ENCODE measurements around the gene ATP2A2.
"Not testable (repeated sequence)": the region's sequence is repeated elsewhere in the genome, so short reads cannot be mapped to it uniquely, and the experiment has no call there.

The ATP2A2 gene

DNA sequence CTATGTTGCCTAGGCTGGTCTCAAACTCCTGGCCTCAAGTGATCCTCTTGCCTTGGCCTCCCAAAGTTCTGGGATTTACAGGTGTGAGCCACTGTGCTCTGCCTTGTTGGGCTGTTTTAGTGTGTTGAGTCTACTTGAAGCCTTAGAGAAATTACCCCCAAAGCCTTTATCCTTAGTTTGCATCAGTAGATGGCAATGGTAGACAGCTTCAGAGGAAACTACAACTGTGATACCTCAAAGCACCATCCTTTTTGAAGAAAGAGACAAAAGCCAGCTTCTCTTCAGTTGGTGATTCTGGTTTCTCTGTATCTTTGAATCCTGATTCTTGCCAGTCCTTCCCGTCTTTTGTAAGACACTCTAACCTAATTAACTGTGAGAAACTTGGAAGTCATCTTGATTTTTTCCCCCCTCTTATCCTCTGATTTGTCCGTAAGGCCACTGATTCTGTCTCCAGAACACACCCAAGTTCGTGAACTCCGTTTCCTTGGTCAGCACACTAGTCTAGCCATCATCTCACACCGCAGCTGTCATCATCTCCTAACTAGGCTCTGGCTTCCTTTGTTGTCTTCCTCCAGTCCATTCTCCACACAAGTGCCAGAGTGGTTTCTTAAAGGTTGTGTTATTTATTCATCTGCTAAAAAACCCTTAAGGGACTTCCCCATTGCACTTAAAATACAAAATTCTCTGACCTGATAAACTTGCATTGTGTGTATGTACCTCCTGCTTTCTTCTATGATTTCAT is 20.2 kb downstream of the ATP2A2 start:
- no peak for DNase-seq (ENCODE audit: low spot score)

GRCh38 chr12:110304061-110304551 is 23.1 kb downstream of the ATP2A2 start:
- no peak for DNase-seq (ENCODE audit: low spot score)

DNA sequence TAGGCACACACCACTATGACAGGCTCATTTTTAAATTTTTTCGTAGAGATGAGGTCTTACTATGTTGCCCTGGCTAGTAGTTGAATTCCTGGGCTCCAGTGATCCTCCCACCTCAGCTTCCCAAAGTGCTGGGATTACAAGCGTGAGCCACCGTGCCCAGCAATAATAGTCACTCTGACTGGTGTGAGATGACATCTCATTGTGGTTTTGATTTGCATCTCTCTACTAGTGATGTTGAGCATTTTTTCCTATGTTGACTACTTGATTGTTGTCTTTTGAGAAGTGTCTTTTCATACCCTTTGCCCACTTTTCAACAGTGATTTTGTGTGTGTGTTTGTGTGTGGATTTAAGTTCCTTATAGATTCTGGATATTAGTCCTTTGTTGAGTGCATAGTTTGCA is 26.3 kb downstream of the ATP2A2 start:
- DNase-seq (ENCODE audit: low spot score) = no peak

GRCh38 chr12:110310763-110311162 is 29.7 kb downstream of the ATP2A2 start:
- DNase-seq (ENCODE audit: low spot score) = no peak

GRCh38 chr12:110311903-110312302 is 30.9 kb downstream of the ATP2A2 start:
- DNase-seq (ENCODE audit: low spot score) = no peak

GRCh38 chr12:110312581-110313360 is 31.7 kb downstream of the ATP2A2 start:
- DNase-seq (ENCODE audit: low spot score) = peak; percentile 76

- DNase-seq (ENCODE audit: low spot score) = no peak
These were observed 33.3 kb downstream of the ATP2A2 start for GRCh38 chr12:110314308-110314707.

- DNase-seq (ENCODE audit: low spot score) = no peak
These were observed 35.8 kb downstream of the ATP2A2 start for GRCh38 chr12:110316861-110317260.

DNA sequence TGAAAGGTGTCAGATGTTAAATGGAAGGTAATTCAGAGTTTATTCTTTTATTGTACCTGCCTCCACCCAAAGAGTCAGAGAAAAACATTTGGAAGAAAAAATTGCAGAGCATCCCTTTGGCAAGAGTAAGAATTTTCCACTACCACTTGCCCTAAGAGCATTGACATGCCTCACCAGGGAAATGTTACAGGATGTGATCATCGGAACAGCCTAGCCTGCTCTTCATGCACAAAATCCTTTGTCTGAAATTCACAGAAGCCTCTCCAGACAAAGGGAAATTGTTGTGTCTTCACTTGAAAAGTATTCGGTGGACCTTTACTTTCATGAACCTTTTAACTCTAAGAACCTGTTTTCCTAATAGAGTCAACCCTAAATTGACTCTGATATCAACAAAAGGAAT is 36.9 kb downstream of the ATP2A2 start:
- no peak for DNase-seq (ENCODE audit: low spot score)

DNA sequence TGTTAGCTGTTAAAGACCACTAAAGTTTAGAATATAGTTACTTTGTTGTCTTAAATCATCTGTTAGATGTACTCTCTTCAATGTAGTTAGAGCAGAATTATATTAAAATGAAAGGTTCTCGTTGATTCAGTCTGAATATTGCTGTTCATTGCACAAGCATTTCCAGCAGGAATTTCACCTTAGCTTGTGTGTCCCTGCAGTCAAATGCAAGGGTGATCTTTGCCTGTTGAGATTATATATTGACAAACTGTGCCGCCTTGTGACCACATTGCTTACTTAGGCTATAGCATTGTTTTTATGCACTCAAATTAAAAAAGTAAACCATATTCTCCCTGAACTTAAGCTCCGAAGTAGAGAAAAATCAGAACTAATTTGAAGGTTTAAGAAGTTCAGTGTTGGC is 39.5 kb downstream of the ATP2A2 start:
- DNase-seq (ENCODE audit: low spot score) = no peak

DNA sequence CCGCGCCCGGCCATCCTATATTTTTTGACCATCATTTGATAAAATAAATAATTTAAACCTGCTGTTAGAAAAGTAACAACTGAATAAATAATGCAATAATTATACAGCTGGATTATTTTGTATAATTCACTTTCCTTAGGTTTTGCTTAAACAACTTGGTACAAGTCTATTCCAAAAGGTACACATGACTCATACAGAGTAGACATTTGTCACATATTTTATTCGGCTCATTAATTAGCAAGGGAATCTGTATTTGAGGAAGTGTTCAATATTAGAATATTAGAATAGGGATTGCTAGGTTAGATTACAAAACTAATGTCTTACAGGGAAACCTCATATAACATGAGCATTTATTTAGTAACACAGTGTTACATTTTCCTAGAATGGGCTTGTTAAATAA is 48.7 kb downstream of the ATP2A2 start:
- no peak for DNase-seq (ENCODE audit: low spot score)

DNA sequence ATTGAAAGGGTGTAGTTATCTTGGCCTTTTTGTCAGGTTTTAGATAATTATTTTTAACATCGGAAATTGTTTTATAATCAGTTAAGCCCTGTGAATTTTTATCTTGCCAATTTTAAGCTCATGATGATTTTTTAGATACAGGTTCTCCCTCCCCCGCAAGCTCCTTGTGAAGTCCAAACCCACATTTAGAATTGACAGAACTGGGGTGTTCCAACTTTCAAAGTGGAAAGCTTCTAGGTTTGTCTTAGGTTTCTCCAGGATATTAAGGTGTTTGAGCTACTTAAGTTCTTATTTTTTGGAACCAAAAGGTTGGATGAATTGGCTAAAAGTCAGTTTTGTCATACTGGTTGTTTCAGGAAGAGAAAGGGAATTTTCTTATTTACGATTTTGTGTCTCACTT is 49.1 kb downstream of the ATP2A2 start:
- DNase-seq (ENCODE audit: low spot score) = no peak

DNA sequence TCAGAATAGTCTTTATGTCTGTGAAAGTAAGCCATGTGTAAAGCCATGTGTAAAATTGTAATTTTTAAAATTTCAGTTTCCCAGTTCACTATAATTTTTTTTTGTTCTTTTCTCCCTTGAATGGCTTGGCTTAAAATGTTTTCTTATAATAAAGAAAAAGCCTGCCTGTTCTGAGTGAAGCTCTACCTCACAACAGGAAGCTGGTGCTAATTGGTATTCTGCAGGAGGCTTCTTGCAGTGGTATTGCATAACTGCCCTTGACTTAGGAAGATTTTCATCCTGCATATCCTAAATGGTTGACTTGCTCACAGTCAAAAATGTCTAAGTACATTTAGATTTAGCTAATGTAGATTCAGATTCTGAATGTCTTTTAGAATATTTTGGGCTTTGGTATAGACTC is 49.5 kb downstream of the ATP2A2 start:
- no peak for DNase-seq (ENCODE audit: low spot score)

DNA sequence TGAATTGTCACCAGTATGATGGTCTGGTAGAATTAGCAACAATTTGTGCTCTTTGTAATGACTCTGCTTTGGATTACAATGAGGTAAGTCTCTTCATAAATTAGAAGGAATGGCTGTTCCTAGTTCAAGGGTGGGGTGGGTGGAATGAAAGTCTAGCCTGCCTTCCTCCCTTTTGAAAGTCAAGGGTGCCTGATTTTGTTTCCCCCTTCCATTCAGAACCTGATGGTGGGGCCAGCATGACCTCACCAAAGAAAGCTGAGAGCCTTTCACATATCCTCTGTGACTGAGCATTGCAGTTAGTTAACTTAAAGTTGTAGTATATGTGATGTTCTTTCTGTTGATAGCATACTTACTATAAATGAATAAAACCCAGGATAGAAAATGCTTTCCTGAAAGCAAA is 52.2 kb downstream of the ATP2A2 start:
- no peak for DNase-seq (ENCODE audit: low spot score)

- no peak for DNase-seq (ENCODE audit: low spot score)
These were observed 54.5 kb downstream of the ATP2A2 start for GRCh38 chr12:110335481-110336045.

DNA sequence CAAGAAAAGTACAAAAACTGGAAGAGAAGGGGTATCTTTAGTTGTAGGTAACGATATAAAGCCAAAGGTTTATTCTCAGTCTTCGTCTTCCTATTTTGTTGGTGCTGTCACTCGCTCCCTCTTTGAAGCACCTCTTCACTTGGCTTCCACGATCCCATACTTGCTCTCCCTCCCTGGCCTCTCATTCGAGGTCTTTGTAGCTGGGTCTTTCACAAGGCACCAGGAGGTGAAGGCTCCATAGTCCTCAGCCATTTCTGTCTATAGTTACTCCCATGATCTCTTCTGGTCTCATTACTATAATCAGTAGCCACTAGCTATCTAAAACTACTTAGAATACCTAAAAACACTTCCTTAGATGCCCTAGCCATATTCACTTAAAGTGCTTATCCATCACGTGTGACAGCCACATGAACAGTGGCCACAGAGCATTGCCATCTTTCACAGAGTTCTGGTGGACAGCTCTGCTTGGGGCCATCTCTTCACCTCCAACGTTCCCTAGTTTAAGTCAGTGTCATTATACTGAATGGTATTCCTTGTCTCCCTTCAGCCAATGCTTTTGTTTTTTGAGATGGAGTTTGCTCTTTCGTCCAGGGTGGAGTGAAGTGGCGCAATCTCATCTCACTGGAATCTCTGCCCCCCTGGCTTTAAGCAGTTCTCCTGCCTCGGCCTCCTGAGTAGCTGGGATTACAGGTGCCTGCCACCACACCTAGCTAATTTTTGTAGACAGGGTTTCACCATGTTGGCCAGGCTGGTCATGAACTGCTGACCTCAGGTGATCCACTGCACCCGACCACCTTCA is 57.1 kb downstream of the ATP2A2 start:
- DNase-seq (ENCODE audit: low spot score) = no peak

DNA sequence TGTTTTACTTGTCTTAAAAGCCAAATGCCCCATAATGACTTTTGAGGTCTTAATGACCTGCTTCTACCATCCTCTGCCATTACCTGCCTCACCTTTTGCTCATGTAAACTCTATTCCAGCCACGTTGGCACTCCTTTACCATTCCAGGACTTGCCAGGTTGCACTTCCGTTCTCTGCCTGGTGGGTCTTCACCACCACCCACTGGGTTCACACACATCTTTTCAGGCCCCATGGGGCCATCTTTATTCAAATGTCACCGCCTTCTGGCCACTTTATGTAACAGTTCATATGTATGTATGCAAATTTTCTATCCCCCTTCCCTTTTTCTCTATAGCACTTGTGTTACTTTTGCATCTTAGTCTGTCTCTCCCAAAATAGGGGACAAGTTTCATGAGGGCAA is 57.7 kb downstream of the ATP2A2 start:
- DNase-seq (ENCODE audit: low spot score) = peak; percentile 21

DNA sequence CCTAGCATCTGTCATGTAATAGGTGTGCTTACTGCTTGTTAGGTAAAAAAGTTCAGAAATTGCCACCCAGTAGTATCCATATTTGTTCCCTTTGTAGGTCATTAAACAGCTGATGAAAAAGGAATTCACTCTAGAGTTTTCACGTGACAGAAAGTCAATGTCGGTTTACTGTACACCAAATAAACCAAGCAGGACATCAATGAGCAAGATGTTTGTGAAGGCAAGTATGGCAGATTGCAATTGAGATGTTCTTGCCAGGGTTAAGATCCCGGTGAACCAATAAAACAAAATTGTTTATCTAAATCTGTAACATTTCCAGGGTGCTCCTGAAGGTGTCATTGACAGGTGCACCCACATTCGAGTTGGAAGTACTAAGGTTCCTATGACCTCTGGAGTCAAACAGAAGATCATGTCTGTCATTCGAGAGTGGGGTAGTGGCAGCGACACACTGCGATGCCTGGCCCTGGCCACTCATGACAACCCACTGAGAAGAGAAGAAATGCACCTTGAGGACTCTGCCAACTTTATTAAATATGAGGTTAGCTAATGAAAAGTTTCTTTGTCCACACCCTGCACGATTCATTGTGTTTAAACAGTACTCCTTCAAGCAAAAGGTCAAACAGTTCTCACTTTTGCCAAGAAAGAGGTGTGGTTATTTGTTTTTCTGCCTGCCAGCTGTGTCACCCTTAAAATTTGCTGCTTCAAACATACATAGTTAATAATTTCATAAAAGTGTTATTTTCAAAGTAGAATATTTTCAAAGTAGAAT is 58.3 kb downstream of the ATP2A2 start:
- DNase-seq (ENCODE audit: low spot score) = no peak

DNA sequence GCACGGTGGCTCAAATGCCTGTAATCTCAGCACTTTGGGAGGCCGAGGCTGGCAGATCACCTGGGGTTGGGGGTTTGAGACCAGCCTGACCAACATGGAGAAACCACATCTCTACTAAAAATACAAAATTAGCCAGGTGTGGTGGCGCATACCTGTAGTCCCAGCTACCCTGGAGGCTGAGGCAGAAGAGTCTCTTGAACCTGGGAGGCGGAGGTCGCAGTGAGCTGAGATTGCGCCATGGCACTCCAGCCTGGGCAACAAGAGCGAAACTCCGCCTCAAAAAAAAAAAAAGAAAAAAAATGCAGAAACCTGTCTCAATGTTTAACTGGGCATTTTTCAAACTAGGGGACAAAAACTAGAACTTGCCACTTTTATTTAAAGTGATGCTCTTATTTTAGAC is 59.2 kb downstream of the ATP2A2 start:
- DNase-seq (ENCODE audit: low spot score) = not testable (repeated sequence)

DNA sequence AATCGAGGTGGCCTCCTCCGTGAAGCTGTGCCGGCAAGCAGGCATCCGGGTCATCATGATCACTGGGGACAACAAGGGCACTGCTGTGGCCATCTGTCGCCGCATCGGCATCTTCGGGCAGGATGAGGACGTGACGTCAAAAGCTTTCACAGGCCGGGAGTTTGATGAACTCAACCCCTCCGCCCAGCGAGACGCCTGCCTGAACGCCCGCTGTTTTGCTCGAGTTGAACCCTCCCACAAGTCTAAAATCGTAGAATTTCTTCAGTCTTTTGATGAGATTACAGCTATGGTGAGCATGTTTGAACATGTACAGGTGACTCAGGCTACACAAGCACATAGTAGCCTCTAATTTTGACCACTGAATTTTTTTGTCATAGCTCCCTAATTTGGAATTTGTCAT is 59.7 kb downstream of the ATP2A2 start:
- no peak for DNase-seq (ENCODE audit: low spot score)

DNA sequence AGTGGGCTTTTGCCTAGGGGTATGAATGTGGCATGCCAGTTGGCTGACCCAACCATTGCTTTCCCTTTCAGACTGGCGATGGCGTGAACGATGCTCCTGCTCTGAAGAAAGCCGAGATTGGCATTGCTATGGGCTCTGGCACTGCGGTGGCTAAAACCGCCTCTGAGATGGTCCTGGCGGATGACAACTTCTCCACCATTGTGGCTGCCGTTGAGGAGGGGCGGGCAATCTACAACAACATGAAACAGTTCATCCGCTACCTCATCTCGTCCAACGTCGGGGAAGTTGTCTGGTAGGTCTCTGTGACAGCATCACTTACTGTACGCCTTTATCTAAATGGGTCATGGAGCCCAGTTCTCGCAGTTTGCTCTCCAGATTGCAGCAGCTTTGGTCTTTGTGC is 61.1 kb downstream of the ATP2A2 start:
- DNase-seq (ENCODE audit: low spot score) = no peak

DNA sequence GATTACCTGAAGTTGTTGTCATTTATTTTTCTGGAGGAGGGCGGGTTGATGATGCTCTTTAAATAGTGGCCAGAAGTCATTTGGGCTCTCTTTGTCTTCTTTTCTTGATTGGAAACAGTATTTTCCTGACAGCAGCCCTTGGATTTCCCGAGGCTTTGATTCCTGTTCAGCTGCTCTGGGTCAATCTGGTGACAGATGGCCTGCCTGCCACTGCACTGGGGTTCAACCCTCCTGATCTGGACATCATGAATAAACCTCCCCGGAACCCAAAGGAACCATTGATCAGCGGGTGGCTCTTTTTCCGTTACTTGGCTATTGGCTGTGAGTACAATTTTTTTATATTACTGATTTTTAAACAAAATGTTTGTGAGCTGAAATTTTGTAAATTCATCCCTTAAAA is 62.1 kb downstream of the ATP2A2 start:
- no peak for DNase-seq (ENCODE audit: low spot score)
